Transverse colon (tissue), 4 donors: ENCODE measurements around the gene SP7. TPM values are rescaled to one million over a fixed set of nuclear protein-coding genes. Genes with fewer than 3 reads are reported as not detected.
"Not testable (repeated sequence)": the region's sequence is repeated elsewhere in the genome, so short reads cannot be mapped to it uniquely, and the experiment has no call there.

Source experiments
- DNase-seq: peaks from one replicate; pipeline ENCODE4 v3.0.0-alpha.2; 2019
- H3K27ac ChIP-seq, 4 donors: fragments of 200-600 bp; sonication (generic); 2 replicates each; pipeline ENCODE4 v1.5.1; 2016 to 2018; ENCODE audit warnings: inconsistent platforms in 4 of 4
- H3K27me3 ChIP-seq: fragments of 200-600 bp; sonication (generic); 2 replicates; pipeline ENCODE4 v1.5.1; 2017; ENCODE audit warnings: inconsistent platforms
- H3K36me3 ChIP-seq, 4 donors: fragments of 200-600 bp; sonication (generic); 2 replicates each; pipeline ENCODE4 v1.5.1; 2017 to 2019; ENCODE audit warnings: inconsistent platforms in 4 of 4
- H3K4me1 ChIP-seq, 4 donors: fragments of 200-600 bp; sonication (generic); 2 replicates each; pipeline ENCODE4 v1.5.1; 2017 to 2020; ENCODE audit warnings: inconsistent platforms in 4 of 4
- H3K4me3 ChIP-seq, 4 donors: fragments of 200-600 bp; sonication (generic); 1 replicate in 1 of 4; 2 replicates in 3 of 4; pipeline versions ENCODE4 v1.5.1 to v1.6.1; 2017 to 2019; ENCODE audit warnings: inconsistent platforms in 4 of 4
- H3K9me3 ChIP-seq, 2 donors: fragments of 200-600 bp; sonication (generic); 2 replicates each; pipeline ENCODE4 v1.5.1; 2017 to 2019; ENCODE audit warnings: inconsistent platforms in 2 of 2
- CTCF ChIP-seq, 5 experiments: fragments of 200-600 bp in 3 of 5; fragments of 450-650 bp in 2 of 5; sonication (generic) in 3 of 5; IDR thresholded peaks; 1 replicate in 2 of 5; 2 replicates in 3 of 5; pipeline ENCODE4 v1.5.1; 2016 to 2017; ENCODE audit warnings: antibody characterized with exemption in 5 of 5, inconsistent platforms in 3 of 5, mild to moderate bottlenecking in 2 of 5, moderate library complexity in 1 of 5
- EP300 ChIP-seq: sonication (generic); formaldehyde crosslinking; IDR thresholded peaks from one replicate; pipeline ENCODE4 v1.6.1; 2017; ENCODE audit warnings: antibody characterized with exemption, low read depth
- POLR2A ChIP-seq: fragments of 450-650 bp; IDR thresholded peaks from one replicate; pipeline ENCODE4 v1.6.1; 2016; ENCODE audit warnings: antibody characterized with exemption, mild to moderate bottlenecking, moderate library complexity
- POLR2AphosphoS5 ChIP-seq, 3 donors: sonication (generic); formaldehyde crosslinking; IDR thresholded peaks; one replicate each; pipeline ENCODE4 v1.6.1; 2016; ENCODE audit warnings: antibody characterized with exemption in 3 of 3
- WGBS, 2 donors: methylation state at CpG; one replicate each; pipeline ENCODE4 v1.1.5; 2018; ENCODE audit warnings: low coverage in 1 of 2; 5-methylcytosine and 5-hydroxymethylcytosine counted together
- in situ Hi-C, 4 donors: fragments of 200-750 bp; cut with MboI; loops; one replicate each; pipeline versions ENCODE4 v1.15.0 to v1.15.1; 2017; ENCODE audit warnings: low sequenced_read_pairs in 3 of 4, low pct_ligation_motif_present in 1 of 4, low pct_unique_long_range_greater_than_20kb in 1 of 4
- intact Hi-C: fragments of 100-400 bp; cut with DNase I; formaldehyde crosslinking; loops from one replicate; pipeline ENCODE4 v1.15.1; 2023; ENCODE audit warnings: low total_unique reads
- total RNA-seq, 4 donors: library from RNA; depleted of rRNA; stranded (reverse); fragments of >200 nt; gene quantifications; one replicate each; pipeline ENCODE4 v1.1.0, GENCODE V29; 2016

SP7 gene
- total RNA-seq, 4 donors from 2014 or later: not detected

GRCh38 chr12:53378724-53379388 is 42.7 kb upstream of the SP7 start:
- intact Hi-C loops (no loop called here), in situ Hi-C loops (no loop called here)
- Histone ChIP-seq H3K9me3 (no peaks in the 10 kb centered on the region), H3K4me1 (peaks cover 25 to 41% (median 37%) of the 10 kb centered on the region in 4 donors), H3K27ac (peak overlapping the region; percentile 90 to 96 (median 92)), H3K27me3 (no peaks in the 10 kb centered on the region), H3K4me3 (peak overlapping the region; percentile 33 to 48 (median 36)), H3K36me3 (peaks cover 0 to 17% (median 0%) of the 10 kb centered on the region in 4 donors)
- 27 to 33% methylated on average over 8 to 23 of the region's 23 CpGs for WGBS, 2 donors
- DNase-seq: no peak
- TF ChIP-seq POLR2AphosphoS5 (IDR thresholded peaks at IDR 0.05) (no peak), EP300 (no peak), POLR2A (no peak), CTCF (IDR thresholded peaks at IDR 0.05) (no peak)

GRCh38 chr12:53378222-53378621 is 42.1 kb upstream of the SP7 start:
- DNase-seq: no peak
- peaks cover 0 to 11% (median 0%) of the 10 kb centered on the region in 4 donors for H3K36me3 ChIP-seq
- H3K4me1 ChIP-seq: peaks cover 20 to 41% (median 30%) of the 10 kb centered on the region in 4 donors
- in situ Hi-C loops (no loop called here), intact Hi-C loops (no loop called here)
- H3K4me3 ChIP-seq: no peak overlapping the region
- H3K27ac ChIP-seq: peak overlapping the region; percentile 90 to 96 (median 92)
- TF ChIP-seq CTCF (IDR thresholded peaks at IDR 0.05) (no peak), POLR2A (no peak), EP300 (no peak)
- 80 to 97% methylated on average over 1 to 12 of the region's 12 CpGs for WGBS, 2 donors
- no peaks in the 10 kb centered on the region for H3K9me3 ChIP-seq
- H3K27me3 ChIP-seq: no peaks in the 10 kb centered on the region

- H3K27ac ChIP-seq: no peak overlapping the region
- intact Hi-C loops: no loop called here
- H3K9me3 ChIP-seq: no peaks in the 10 kb centered on the region
- 82 to 91% methylated on average over 2 of the region's 2 CpGs for WGBS, 2 donors
- H3K4me3 ChIP-seq: no peak overlapping the region
- in situ Hi-C loops: no loop called here
- peaks cover 14 to 40% (median 25%) of the 10 kb centered on the region in 4 donors for H3K4me1 ChIP-seq
- H3K36me3 ChIP-seq: no peaks in the 10 kb centered on the region
- TF ChIP-seq CTCF (IDR thresholded peaks at IDR 0.05) (no peak), POLR2AphosphoS5 (IDR thresholded peaks at IDR 0.05) (no peak), POLR2A (no peak), EP300 (no peak)
- no peaks in the 10 kb centered on the region for H3K27me3 ChIP-seq
- DNase-seq: no peak
Observed at GRCh38 chr12:53376747-53377146, 40.6 kb upstream of the SP7 start.

GRCh38 chr12:53374277-53374676 is 38.1 kb upstream of the SP7 start:
- H3K4me3 ChIP-seq, intact Hi-C loops, H3K9me3 ChIP-seq, in situ Hi-C loops, DNase-seq, H3K27me3 ChIP-seq, H3K36me3 ChIP-seq: not testable (repeated sequence)
- 82 to 88% methylated on average over 3 to 14 of the region's 14 CpGs for WGBS, 2 donors
- Histone ChIP-seq H3K27ac (peak overlapping the region in 2 of 4 donors; percentile 56 to 97), H3K4me1 (peaks cover 12 to 53% (median 33%) of the 10 kb centered on the region in 4 donors)

- DNase-seq, H3K27me3 ChIP-seq, H3K36me3 ChIP-seq, H3K9me3 ChIP-seq, intact Hi-C loops, H3K4me3 ChIP-seq, in situ Hi-C loops: not testable (repeated sequence)
- Histone ChIP-seq H3K4me1 (peaks cover 12 to 55% (median 30%) of the 10 kb centered on the region in 4 donors), H3K27ac (peak overlapping the region; percentile 28 to 97 (median 76))
- 63 to 69% methylated on average over 4 to 6 of the region's 6 CpGs for WGBS, 2 donors
Observed at GRCh38 chr12:53373554-53374133, 37.5 kb upstream of the SP7 start.
